Lung (tissue), 12 donors: ENCODE data around the gene GALNS. TPM values are rescaled to one million over a fixed set of nuclear protein-coding genes. Genes with fewer than 3 reads are reported as not detected.

Experiments
- ATAC-seq: fragments of 200-7000 bp; cut with Tn5 transposase; one replicate; pipeline ENCODE4 v1.9.1; 2020; ENCODE audit warnings: moderate number of reproducible peaks; ENCODE audit not compliant: insufficient read depth, low FRiP score
- DNase-seq, 3 donors: peaks; one replicate each; pipeline ENCODE4 v3.0.0-alpha.2; 2013 to 2017
- H3K27ac ChIP-seq, 2 donors: one replicate each; pipeline ENCODE4 v1.5.1; 2013; ENCODE audit warnings: mild to moderate bottlenecking in 2 of 2, moderate library complexity in 2 of 2, control low read depth in 1 of 2, inconsistent platforms in 1 of 2, low read depth in 1 of 2, low read length in 1 of 2
- H3K27me3 ChIP-seq, 3 donors: one replicate each; pipeline ENCODE4 v1.5.1; 2013; ENCODE audit warnings: low read length in 2 of 3; ENCODE audit not compliant: control insufficient read depth in 3 of 3, insufficient read depth in 3 of 3
- H3K36me3 ChIP-seq, 4 donors: one replicate each; pipeline ENCODE4 v1.5.1; 2013; ENCODE audit warnings: low read length in 4 of 4, mild to moderate bottlenecking in 1 of 4, moderate library complexity in 1 of 4; ENCODE audit not compliant: control insufficient read depth in 4 of 4, insufficient read depth in 4 of 4
- H3K4me1 ChIP-seq, 5 donors: one replicate each; pipeline ENCODE4 v1.5.1; 2013; ENCODE audit warnings: low read length in 5 of 5, mild to moderate bottlenecking in 2 of 5, moderate library complexity in 1 of 5; ENCODE audit not compliant: control insufficient read depth in 5 of 5, insufficient read depth in 5 of 5
- H3K4me3 ChIP-seq: one replicate; pipeline ENCODE4 v1.5.1; 2013; ENCODE audit warnings: mild to moderate bottlenecking, control low read depth, moderate library complexity
- H3K9ac ChIP-seq, 2 donors: one replicate each; pipeline ENCODE4 v1.5.1; 2013; ENCODE audit warnings: low read length in 2 of 2, control low read depth in 1 of 2; ENCODE audit not compliant: insufficient read depth in 1 of 2
- H3K9me3 ChIP-seq, 4 donors: one replicate each; pipeline ENCODE4 v1.5.1; 2013; ENCODE audit warnings: low read length in 3 of 4, mild to moderate bottlenecking in 1 of 4, moderate library complexity in 1 of 4; ENCODE audit not compliant: control insufficient read depth in 4 of 4, insufficient read depth in 3 of 4
- CTCF ChIP-seq: IDR thresholded peaks from 2 replicates; pipeline ENCODE4 v1.5.1; 2012; ENCODE audit warnings: mild to moderate bottlenecking; ENCODE audit errors: control extremely low read depth, extremely low read depth
- WGBS, 2 donors: extraction: QIAGEN DNeasy Blood & Tissue Kit; methylation state at CpG; one replicate each; pipeline ENCODE4 v1.1.7; 2013; 5-methylcytosine and 5-hydroxymethylcytosine counted together
- polyA plus RNA-seq, 2 donors: library from polyadenylated mRNA; stranded (reverse); fragments of 200-250 nt; gene quantifications; one replicate each; pipeline ENCODE4 v1.2.1, GENCODE V29; 2013
- total RNA-seq, 2 donors: library from RNA; depleted of rRNA in 1 of 2; stranded (reverse); fragments of >200 nt in 1 of 2; gene quantifications; one replicate each; pipeline ENCODE4 v1.2.1, GENCODE V29; 2014 to 2021
- donor health status: control.
- donor health status: control.
- donor health status: Bipolar disorder and iron deficiency.
- donor health status: healthy.
- donor health status: DM: yes; HTN: yes; CAD: no.

Gene GALNS
- total and polyA plus RNA-seq, 4 donors, result 21.4 to 61.9 (median 30.3) TPM

DNA sequence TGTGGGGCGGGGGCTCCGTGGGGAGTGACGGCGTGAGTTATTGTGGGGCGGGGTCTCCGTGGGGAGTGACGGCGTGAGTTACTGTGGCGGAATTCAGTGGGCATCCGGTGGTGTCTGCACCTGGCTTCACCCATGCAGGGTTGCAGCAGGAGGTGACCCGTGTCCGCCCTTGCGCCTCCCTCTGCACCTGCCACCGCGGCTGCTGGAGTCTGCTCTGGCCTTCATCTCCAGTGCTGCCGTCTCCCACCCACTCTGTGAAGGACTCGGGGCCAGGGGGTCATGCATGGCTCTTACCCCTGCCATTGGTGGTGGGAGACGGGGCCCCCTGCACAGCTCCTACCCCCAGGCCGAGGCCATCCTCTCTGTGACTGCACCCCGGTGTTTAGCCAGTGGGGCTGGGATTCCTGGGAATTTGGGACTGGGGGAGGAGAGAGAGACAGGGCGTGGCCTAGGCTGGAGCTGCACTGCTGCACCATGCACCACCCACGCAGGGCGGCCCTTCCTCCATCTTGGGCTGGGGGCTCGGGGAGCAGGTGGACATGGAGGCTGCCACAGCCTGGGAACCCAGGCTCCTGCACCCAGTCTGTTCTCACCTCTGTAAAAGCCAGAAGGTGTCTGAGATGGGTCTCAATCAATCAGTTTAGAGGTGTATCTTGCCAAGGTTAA lies 11.0 kb upstream of the GALNS start:
- no peak for TF ChIP-seq CTCF

GRCh38 chr16:88866151-88866920 lies 9.6 kb upstream of the GALNS start, which contains the start of gene PABPN1L:
PABPN1L (minus strand) TSS chr16:88866660; CDS start chr16:88866606, 54 bp downstream.
- no peaks in the 10 kb centered on the region for H3K9me3 ChIP-seq
- H3K27me3 ChIP-seq, result peaks cover 0 to 3% (median 0%) of the 10 kb centered on the region in 3 donors
- peaks cover 0 to 12% (median 2%) of the 10 kb centered on the region in 4 donors for H3K36me3 ChIP-seq
- 65 to 87% methylated on average over 20 of the region's 20 CpGs for WGBS, 2 donors
- no peak within 1 kb of the TSS for H3K27ac ChIP-seq
- H3K4me3 ChIP-seq, result no peak within 1 kb of the TSS
- H3K9ac ChIP-seq, result no peak within 1 kb of the TSS
- no peak for TF ChIP-seq CTCF
- ATAC-seq, result no peak
- H3K4me1 ChIP-seq, result peaks cover 0 to 7% (median under 1%) of the 10 kb centered on the region in 5 donors
- no peak for DNase-seq

More for the DNA sequence above, 11.0 kb upstream of the GALNS start:
- DNase-seq, result no peak
- peaks cover 0 to 3% (median 0%) of the 10 kb centered on the region in 4 donors for H3K36me3 ChIP-seq
- peaks cover 0 to 3% (median 3%) of the 10 kb centered on the region in 3 donors for H3K27me3 ChIP-seq
- WGBS, 2 donors, result 83 to 93% methylated on average over 24 of the region's 24 CpGs
- no peaks in the 10 kb centered on the region for H3K9me3 ChIP-seq
- H3K27ac ChIP-seq, result no peak overlapping the region
- no peak overlapping the region for H3K4me3 ChIP-seq
- no peak overlapping the region for H3K9ac ChIP-seq
- peaks cover 0 to 7% (median 1%) of the 10 kb centered on the region in 5 donors for H3K4me1 ChIP-seq
- no peak for ATAC-seq

- ATAC-seq (no peak), DNase-seq (no peak)
- no peak for TF ChIP-seq CTCF
- H3K36me3 ChIP-seq, result peaks cover 0 to 17% (median 2%) of the 10 kb centered on the region in 4 donors
- no peak overlapping the region for H3K27ac ChIP-seq
- H3K27me3 ChIP-seq, result peaks cover 0 to 3% (median 0%) of the 10 kb centered on the region in 3 donors
- no peaks in the 10 kb centered on the region for H3K9me3 ChIP-seq
- peaks cover 0 to 7% (median 0%) of the 10 kb centered on the region in 5 donors for H3K4me1 ChIP-seq
- no peak overlapping the region for H3K9ac ChIP-seq
- no peak overlapping the region for H3K4me3 ChIP-seq
- WGBS, 2 donors, result 85 to 95% methylated on average over 15 of the region's 15 CpGs
These were observed 9.0 kb upstream of the GALNS start for GRCh38 chr16:88865742-88866141.
